Panc1 (cell line): ENCODE data around the gene CACNA2D3. TPM values are rescaled to one million over a fixed set of nuclear protein-coding genes. Genes with fewer than 3 reads are reported as not detected.
"Not testable (repeated sequence)": the region's sequence is repeated elsewhere in the genome, so short reads cannot be mapped to it uniquely, and the experiment has no call there.

Experiments
- ATAC-seq: fragments of 200-7000 bp; cut with Tn5 transposase; 2 replicates; pipeline ENCODE4 v1.9.1; 2020; ENCODE audit warnings: mild to moderate bottlenecking, moderate library complexity
- BruUV-seq: library from RNA; stranded (reverse); fragments of 400-500 nt; replicated peaks from 2 replicates; lab custom pipeline; 2021; lab: Mats Ljungman, UMichigan
- CTCF ChIA-PET: fragments of 300-600 bp; sonication (Branson Sonifier 250); formaldehyde crosslinking; loops from one replicate; lab custom pipeline; 2022; ENCODE audit warnings: antibody characterized with exemption; lab: Charles Lee
- POLR2A ChIA-PET: fragments of 300-600 bp; sonication (Branson Sonifier 250); formaldehyde crosslinking; loops from one replicate; lab custom pipeline; 2022; ENCODE audit warnings: antibody characterized with exemption; lab: Charles Lee
- DNase-seq: peaks from one replicate; pipeline ENCODE4 v3.0.0-alpha.2; 2010; ENCODE audit warnings: low read depth, low spot score
- H3K27ac ChIP-seq: 2 replicates; pipeline ENCODE4 v1.5.1; 2011; ENCODE audit warnings: mild to moderate bottlenecking, low read length, inconsistent platforms
- H3K27me3 ChIP-seq: fragments of 200-500 bp; sonication (Bioruptor generic); 2 replicates; pipeline ENCODE4 v1.6.0; 2014; ENCODE audit warnings: low read length, inconsistent platforms; ENCODE audit not compliant: control insufficient read depth, insufficient read depth
- H3K36me3 ChIP-seq: fragments of 200-500 bp; sonication (Bioruptor generic); 2 replicates; pipeline ENCODE4 v1.5.1; 2014; ENCODE audit warnings: inconsistent platforms, mild to moderate bottlenecking, low read length, moderate library complexity; ENCODE audit not compliant: control insufficient read depth, insufficient read depth
- H3K4me1 ChIP-seq: 2 replicates; pipeline ENCODE4 v1.5.1; 2011; ENCODE audit warnings: inconsistent platforms, mild to moderate bottlenecking, low read length, moderate library complexity; ENCODE audit not compliant: control insufficient read depth, insufficient read depth
- H3K4me3 ChIP-seq, 2 experiments: 2 replicates each; pipeline ENCODE4 v1.5.1; 2011 to 2012; ENCODE audit warnings: low read depth in 2 of 2, low read length in 2 of 2, mild to moderate bottlenecking in 2 of 2, inconsistent platforms in 1 of 2, moderate library complexity in 1 of 2
- H3K9me3 ChIP-seq: fragments of 200-500 bp; sonication (Bioruptor generic); 2 replicates; pipeline ENCODE4 v1.5.1; 2014; ENCODE audit warnings: low read depth, mild to moderate bottlenecking, inconsistent platforms, low read length, moderate library complexity; ENCODE audit not compliant: control insufficient read depth, insufficient read depth
- POLR2AphosphoS5 ChIP-seq: IDR thresholded peaks from 2 replicates; pipeline ENCODE4 v1.6.1; 2012; ENCODE audit warnings: mild to moderate bottlenecking, low read depth, low read length, moderate library complexity
- SIN3A ChIP-seq: IDR thresholded peaks from 2 replicates; pipeline ENCODE4 v1.6.1; 2012; ENCODE audit warnings: low read depth, mild to moderate bottlenecking, low read length, moderate library complexity, borderline replicate concordance; ENCODE audit not compliant: insufficient read depth
- TCF7L2 ChIP-seq: IDR thresholded peaks from 2 replicates; pipeline ENCODE4 v1.6.1; 2011; ENCODE audit warnings: mild to moderate bottlenecking, low read depth, low read length, inconsistent platforms
- in situ Hi-C: cut with HindIII; loops from 2 replicates; pipeline ENCODE4 v1.10.0; 2016; ENCODE audit warnings: low sequenced_read_pairs, low pct_unique_long_range_greater_than_20kb
- intact Hi-C: fragments of 100-400 bp; cut with micrococcal nuclease; formaldehyde crosslinking; loops from one replicate; pipeline ENCODE4 v1.10.0; 2022; ENCODE audit not compliant: unreplicated experiment
- total RNA-seq: library from RNA; stranded (reverse); gene quantifications from one replicate; pipeline ENCODE4 v1.2.1, GENCODE V29; 2021; ENCODE audit not compliant: unreplicated experiment
- TF ChIP-seq, protein P1 (sequence below), 2 experiments: IDR thresholded peaks; 2 replicates each; pipeline ENCODE4 v1.6.1; 2011 to 2012; ENCODE audit warnings: low read depth in 2 of 2, control low read depth in 1 of 2, low read length in 1 of 2, mild to moderate bottlenecking in 1 of 2, moderate library complexity in 1 of 2; ENCODE audit not compliant: insufficient read depth in 1 of 2
- TF ChIP-seq, protein P2 (sequence below): fragments of 450-650 bp; IDR thresholded peaks from 2 replicates; pipeline ENCODE4 v1.5.1; 2017; ENCODE audit warnings: mild to moderate bottlenecking

Gene CACNA2D3
- total RNA-seq, 1 experiment from 2014 or later = 0.41 TPM

DNA sequence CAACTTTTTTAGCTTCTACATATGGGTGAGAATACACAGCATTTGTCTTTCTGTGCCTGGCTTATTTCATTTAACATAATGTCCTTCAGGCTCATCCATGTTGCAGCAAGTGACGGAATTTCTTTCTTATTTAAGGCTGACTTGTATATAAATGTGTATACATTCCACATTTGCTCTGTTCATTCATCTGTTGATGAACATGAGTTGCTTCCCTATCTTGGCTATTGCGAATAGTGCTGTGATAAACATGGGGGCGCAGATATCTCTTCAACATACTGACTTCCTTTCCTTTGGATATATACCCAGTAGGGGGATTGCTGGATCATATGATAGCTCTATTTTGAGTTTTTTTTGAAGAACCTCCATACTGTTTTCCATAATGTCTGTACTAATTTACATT lies 332.5 kb downstream of the CACNA2D3 start:
- BruUV-seq = no TSS peak
- POLR2A ChIA-PET = no interaction called here
- Histone ChIP-seq H3K4me1 (no peaks in the 10 kb centered on the region), H3K27me3 (no peaks in the 10 kb centered on the region), H3K36me3 (no peaks in the 10 kb centered on the region), H3K4me3 (no peak overlapping the region), H3K27ac (no peak overlapping the region), H3K9me3 (no peaks in the 10 kb centered on the region)
- intact Hi-C loops (no loop called here), in situ Hi-C loops (no loop called here)
- DNase-seq (no peak), ATAC-seq (no peak)
- CTCF ChIA-PET = no interaction called here
- TF ChIP-seq, protein P1, sequence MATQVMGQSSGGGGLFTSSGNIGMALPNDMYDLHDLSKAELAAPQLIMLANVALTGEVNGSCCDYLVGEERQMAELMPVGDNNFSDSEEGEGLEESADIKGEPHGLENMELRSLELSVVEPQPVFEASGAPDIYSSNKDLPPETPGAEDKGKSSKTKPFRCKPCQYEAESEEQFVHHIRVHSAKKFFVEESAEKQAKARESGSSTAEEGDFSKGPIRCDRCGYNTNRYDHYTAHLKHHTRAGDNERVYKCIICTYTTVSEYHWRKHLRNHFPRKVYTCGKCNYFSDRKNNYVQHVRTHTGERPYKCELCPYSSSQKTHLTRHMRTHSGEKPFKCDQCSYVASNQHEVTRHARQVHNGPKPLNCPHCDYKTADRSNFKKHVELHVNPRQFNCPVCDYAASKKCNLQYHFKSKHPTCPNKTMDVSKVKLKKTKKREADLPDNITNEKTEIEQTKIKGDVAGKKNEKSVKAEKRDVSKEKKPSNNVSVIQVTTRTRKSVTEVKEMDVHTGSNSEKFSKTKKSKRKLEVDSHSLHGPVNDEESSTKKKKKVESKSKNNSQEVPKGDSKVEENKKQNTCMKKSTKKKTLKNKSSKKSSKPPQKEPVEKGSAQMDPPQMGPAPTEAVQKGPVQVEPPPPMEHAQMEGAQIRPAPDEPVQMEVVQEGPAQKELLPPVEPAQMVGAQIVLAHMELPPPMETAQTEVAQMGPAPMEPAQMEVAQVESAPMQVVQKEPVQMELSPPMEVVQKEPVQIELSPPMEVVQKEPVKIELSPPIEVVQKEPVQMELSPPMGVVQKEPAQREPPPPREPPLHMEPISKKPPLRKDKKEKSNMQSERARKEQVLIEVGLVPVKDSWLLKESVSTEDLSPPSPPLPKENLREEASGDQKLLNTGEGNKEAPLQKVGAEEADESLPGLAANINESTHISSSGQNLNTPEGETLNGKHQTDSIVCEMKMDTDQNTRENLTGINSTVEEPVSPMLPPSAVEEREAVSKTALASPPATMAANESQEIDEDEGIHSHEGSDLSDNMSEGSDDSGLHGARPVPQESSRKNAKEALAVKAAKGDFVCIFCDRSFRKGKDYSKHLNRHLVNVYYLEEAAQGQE (IDR thresholded peaks at IDR 0.05; ENCODE audit: insufficient read depth in 1 of 2, low read depth in 2 of 2, low read length in 1 of 2) = no peak
- no peak for TF ChIP-seq TCF7L2
- TF ChIP-seq SIN3A = no peak
- TF ChIP-seq, protein P2, sequence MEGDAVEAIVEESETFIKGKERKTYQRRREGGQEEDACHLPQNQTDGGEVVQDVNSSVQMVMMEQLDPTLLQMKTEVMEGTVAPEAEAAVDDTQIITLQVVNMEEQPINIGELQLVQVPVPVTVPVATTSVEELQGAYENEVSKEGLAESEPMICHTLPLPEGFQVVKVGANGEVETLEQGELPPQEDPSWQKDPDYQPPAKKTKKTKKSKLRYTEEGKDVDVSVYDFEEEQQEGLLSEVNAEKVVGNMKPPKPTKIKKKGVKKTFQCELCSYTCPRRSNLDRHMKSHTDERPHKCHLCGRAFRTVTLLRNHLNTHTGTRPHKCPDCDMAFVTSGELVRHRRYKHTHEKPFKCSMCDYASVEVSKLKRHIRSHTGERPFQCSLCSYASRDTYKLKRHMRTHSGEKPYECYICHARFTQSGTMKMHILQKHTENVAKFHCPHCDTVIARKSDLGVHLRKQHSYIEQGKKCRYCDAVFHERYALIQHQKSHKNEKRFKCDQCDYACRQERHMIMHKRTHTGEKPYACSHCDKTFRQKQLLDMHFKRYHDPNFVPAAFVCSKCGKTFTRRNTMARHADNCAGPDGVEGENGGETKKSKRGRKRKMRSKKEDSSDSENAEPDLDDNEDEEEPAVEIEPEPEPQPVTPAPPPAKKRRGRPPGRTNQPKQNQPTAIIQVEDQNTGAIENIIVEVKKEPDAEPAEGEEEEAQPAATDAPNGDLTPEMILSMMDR = no peak
- TF ChIP-seq POLR2AphosphoS5 = no peak

GRCh38 chr3:54458357-54458756 lies 336.0 kb downstream of the CACNA2D3 start:
- CTCF ChIA-PET = no interaction called here

GRCh38 chr3:54464554-54464953 lies 342.2 kb downstream of the CACNA2D3 start:
- BruUV-seq, H3K4me3 ChIP-seq, H3K27ac ChIP-seq, POLR2A ChIA-PET, ATAC-seq, in situ Hi-C loops, intact Hi-C loops, H3K4me1 ChIP-seq, DNase-seq, H3K27me3 ChIP-seq, CTCF ChIA-PET, H3K9me3 ChIP-seq, H3K36me3 ChIP-seq: not testable (repeated sequence)

More at GRCh38 chr3:54458357-54458756, 336.0 kb downstream of the CACNA2D3 start:
- Histone ChIP-seq H3K36me3 (no peaks in the 10 kb centered on the region), H3K4me1 (no peaks in the 10 kb centered on the region), H3K27me3 (no peaks in the 10 kb centered on the region), H3K27ac (no peak overlapping the region), H3K4me3 (no peak overlapping the region), H3K9me3 (no peaks in the 10 kb centered on the region)
- POLR2A ChIA-PET = no interaction called here
- intact Hi-C loops (no loop called here), in situ Hi-C loops (no loop called here)
- no TSS peak for BruUV-seq
- ATAC-seq (no peak), DNase-seq (no peak)
- TF ChIP-seq, protein P1 (IDR thresholded peaks at IDR 0.05; ENCODE audit: insufficient read depth in 1 of 2, low read depth in 2 of 2, low read length in 1 of 2) = no peak
- no peak for TF ChIP-seq SIN3A
- TF ChIP-seq, protein P2 = no peak
- TF ChIP-seq POLR2AphosphoS5 = no peak
- no peak for TF ChIP-seq TCF7L2
